SK-N-SH treated with all-trans-retinoic acid at 6 μM for 48 hours (cell line): ENCODE results near the gene COL5A2.
A peak's percentile ranks its signal among the peaks of the same experiment; 100 is the strongest.

Experiments
- ATAC-seq: fragments of 200-7000 bp; cut with Tn5 transposase; 3 replicates; pipeline ENCODE4 v1.9.1; 2020; ENCODE audit warnings: mild to moderate bottlenecking, moderate library complexity
- ARNTL ChIP-seq: fragments of 450-650 bp; formaldehyde crosslinking; IDR thresholded peaks from 2 replicates; pipeline ENCODE4 v1.5.0; 2020; ENCODE audit warnings: low read depth, mild to moderate bottlenecking, moderate library complexity, borderline replicate concordance
- BACH2 ChIP-seq: fragments of 250-450 bp; sonication (Bioruptor Pico); IDR thresholded peaks from 2 replicates; pipeline ENCODE4 v1.9.0; 2021; ENCODE audit warnings: mild to moderate bottlenecking, borderline replicate concordance
- CSDC2 ChIP-seq: fragments of 250-450 bp; sonication (Bioruptor Pico); IDR thresholded peaks from 2 replicates; pipeline ENCODE4 v1.5.0; 2020; ENCODE audit warnings: mild to moderate bottlenecking, moderate library complexity
- ESRRG ChIP-seq: fragments of 250-450 bp; sonication (Bioruptor Pico); IDR thresholded peaks from 2 replicates; pipeline ENCODE4 v1.6.1; 2021; ENCODE audit warnings: mild to moderate bottlenecking
- GLIS3 ChIP-seq: fragments of 250-450 bp; sonication (Bioruptor Pico); IDR thresholded peaks from 2 replicates; pipeline ENCODE4 v1.5.0; 2020; ENCODE audit warnings: mild to moderate bottlenecking, moderate library complexity
- ISL1 ChIP-seq: fragments of 250-450 bp; sonication (Bioruptor Pico); IDR thresholded peaks from 2 replicates; pipeline ENCODE4 v2.1.2; 2022; ENCODE audit warnings: mild to moderate bottlenecking, moderate library complexity
- OSR1 ChIP-seq: fragments of 250-450 bp; sonication (Bioruptor Pico); IDR thresholded peaks from 2 replicates; pipeline ENCODE4 v1.8.0; 2022; ENCODE audit warnings: moderate library complexity, mild to moderate bottlenecking, inconsistent platforms
- PPARA ChIP-seq: fragments of 250-450 bp; sonication (Bioruptor Pico); IDR thresholded peaks from 2 replicates; pipeline ENCODE4 v1.5.0; 2020; ENCODE audit warnings: mild to moderate bottlenecking, borderline replicate concordance
- RARB ChIP-seq: fragments of 250-450 bp; sonication (Bioruptor Pico); IDR thresholded peaks from 2 replicates; pipeline ENCODE4 v1.8.0; 2021; ENCODE audit warnings: mild to moderate bottlenecking, moderate library complexity
- TCF4 ChIP-seq: fragments of 250-450 bp; sonication (Bioruptor Pico); IDR thresholded peaks from 2 replicates; pipeline ENCODE4 v1.8.0; 2021; ENCODE audit warnings: mild to moderate bottlenecking, moderate library complexity, borderline replicate concordance
- TOX ChIP-seq: fragments of 250-450 bp; sonication (Bioruptor Pico); IDR thresholded peaks from 2 replicates; pipeline ENCODE4 v1.8.0; 2021; ENCODE audit warnings: mild to moderate bottlenecking, moderate library complexity, borderline replicate concordance
- ZFP30 ChIP-seq: fragments of 450-650 bp; formaldehyde crosslinking; IDR thresholded peaks from 2 replicates; pipeline ENCODE4 v1.5.0; 2022; ENCODE audit warnings: mild to moderate bottlenecking, moderate library complexity
- ZNF565 ChIP-seq: fragments of 450-650 bp; formaldehyde crosslinking; conservative IDR thresholded peaks from 2 replicates; pipeline ENCODE4 v1.5.0; 2020; ENCODE audit warnings: low read depth, mild to moderate bottlenecking, moderate library complexity
- ZNF70 ChIP-seq: fragments of 450-650 bp; formaldehyde crosslinking; IDR thresholded peaks from 2 replicates; pipeline ENCODE4 v1.5.0; 2020; ENCODE audit warnings: mild to moderate bottlenecking, moderate library complexity
- ZNF8 ChIP-seq: fragments of 450-650 bp; formaldehyde crosslinking; IDR thresholded peaks from 2 replicates; pipeline ENCODE4 v1.5.0; 2020; ENCODE audit warnings: mild to moderate bottlenecking, moderate library complexity
- TF ChIP-seq, protein P1 (sequence below): fragments of 250-450 bp; sonication (Bioruptor Pico); IDR thresholded peaks from 2 replicates; pipeline ENCODE4 v1.5.1; 2021; ENCODE audit warnings: mild to moderate bottlenecking, moderate library complexity
- TF ChIP-seq, protein P2 (sequence below): fragments of 250-450 bp; sonication (Bioruptor Pico); IDR thresholded peaks from 2 replicates; pipeline ENCODE4 v1.5.0; 2020; ENCODE audit warnings: mild to moderate bottlenecking, moderate library complexity
- TF ChIP-seq, protein P3 (sequence below): fragments of 250-450 bp; sonication (Bioruptor Pico); IDR thresholded peaks from 2 replicates; pipeline ENCODE4 v1.5.1; 2020; ENCODE audit warnings: low read depth, mild to moderate bottlenecking, moderate library complexity
- TF ChIP-seq, protein P4 (sequence below): fragments of 250-450 bp; sonication (Bioruptor Pico); IDR thresholded peaks from 2 replicates; pipeline ENCODE4 v1.8.0; 2021; ENCODE audit warnings: low read depth, mild to moderate bottlenecking, moderate library complexity, borderline replicate concordance
- TF ChIP-seq, protein P5 (sequence below): fragments of 250-450 bp; sonication (Bioruptor Pico); IDR thresholded peaks from 2 replicates; pipeline ENCODE4 v1.8.0; 2020; ENCODE audit warnings: mild to moderate bottlenecking, moderate library complexity, borderline replicate concordance

COL5A2 gene

DNA sequence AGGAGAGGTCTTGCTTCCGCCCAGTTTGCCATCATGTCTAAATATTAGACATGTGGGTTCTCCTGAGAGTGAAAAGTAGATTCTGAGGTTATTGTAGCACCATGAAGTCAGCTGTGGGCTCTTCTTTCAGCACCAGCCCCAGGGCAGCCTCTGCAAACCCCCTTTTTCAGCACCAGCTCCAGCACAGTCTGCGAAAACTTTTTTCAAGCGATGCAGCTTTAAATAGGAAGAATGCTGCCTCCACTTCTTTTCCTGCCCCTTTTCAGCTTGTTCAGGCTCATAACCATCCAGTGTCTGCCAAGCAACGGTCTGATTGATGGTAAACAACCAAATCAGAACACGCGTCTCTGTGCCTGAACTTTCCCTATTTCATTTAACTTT lies at the start of gene COL5A2:
TSS of gene COL5A2 (minus strand) at position 192 of the 381 bp plus-strand sequence. CDS start at position 35, 157 bp downstream.
- TF ChIP-seq ZNF70 (no peak), ARNTL (CRISPR knock-in tag) (no peak), RARB (no peak), TOX (CRISPR knock-in tag) (no peak), GLIS3 (CRISPR knock-in tag) (no peak), ESRRG (CRISPR knock-in tag) (no peak), PPARA (CRISPR knock-in tag) (no peak), BACH2 (CRISPR knock-in tag) (no peak), ZNF565 (no peak), ZNF8 (CRISPR knock-in tag) (no peak), ISL1 (CRISPR knock-in tag) (no peak), TCF4 (CRISPR knock-in tag) (no peak), CSDC2 (no peak), OSR1 (no peak), ZFP30 (CRISPR knock-in tag) (no peak)
- TF ChIP-seq, protein P1, sequence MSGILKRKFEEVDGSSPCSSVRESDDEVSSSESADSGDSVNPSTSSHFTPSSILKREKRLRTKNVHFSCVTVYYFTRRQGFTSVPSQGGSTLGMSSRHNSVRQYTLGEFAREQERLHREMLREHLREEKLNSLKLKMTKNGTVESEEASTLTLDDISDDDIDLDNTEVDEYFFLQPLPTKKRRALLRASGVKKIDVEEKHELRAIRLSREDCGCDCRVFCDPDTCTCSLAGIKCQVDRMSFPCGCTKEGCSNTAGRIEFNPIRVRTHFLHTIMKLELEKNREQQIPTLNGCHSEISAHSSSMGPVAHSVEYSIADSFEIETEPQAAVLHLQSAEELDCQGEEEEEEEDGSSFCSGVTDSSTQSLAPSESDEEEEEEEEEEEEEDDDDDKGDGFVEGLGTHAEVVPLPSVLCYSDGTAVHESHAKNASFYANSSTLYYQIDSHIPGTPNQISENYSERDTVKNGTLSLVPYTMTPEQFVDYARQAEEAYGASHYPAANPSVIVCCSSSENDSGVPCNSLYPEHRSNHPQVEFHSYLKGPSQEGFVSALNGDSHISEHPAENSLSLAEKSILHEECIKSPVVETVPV (CRISPR knock-in tag): no peak
- TF ChIP-seq, protein P2, sequence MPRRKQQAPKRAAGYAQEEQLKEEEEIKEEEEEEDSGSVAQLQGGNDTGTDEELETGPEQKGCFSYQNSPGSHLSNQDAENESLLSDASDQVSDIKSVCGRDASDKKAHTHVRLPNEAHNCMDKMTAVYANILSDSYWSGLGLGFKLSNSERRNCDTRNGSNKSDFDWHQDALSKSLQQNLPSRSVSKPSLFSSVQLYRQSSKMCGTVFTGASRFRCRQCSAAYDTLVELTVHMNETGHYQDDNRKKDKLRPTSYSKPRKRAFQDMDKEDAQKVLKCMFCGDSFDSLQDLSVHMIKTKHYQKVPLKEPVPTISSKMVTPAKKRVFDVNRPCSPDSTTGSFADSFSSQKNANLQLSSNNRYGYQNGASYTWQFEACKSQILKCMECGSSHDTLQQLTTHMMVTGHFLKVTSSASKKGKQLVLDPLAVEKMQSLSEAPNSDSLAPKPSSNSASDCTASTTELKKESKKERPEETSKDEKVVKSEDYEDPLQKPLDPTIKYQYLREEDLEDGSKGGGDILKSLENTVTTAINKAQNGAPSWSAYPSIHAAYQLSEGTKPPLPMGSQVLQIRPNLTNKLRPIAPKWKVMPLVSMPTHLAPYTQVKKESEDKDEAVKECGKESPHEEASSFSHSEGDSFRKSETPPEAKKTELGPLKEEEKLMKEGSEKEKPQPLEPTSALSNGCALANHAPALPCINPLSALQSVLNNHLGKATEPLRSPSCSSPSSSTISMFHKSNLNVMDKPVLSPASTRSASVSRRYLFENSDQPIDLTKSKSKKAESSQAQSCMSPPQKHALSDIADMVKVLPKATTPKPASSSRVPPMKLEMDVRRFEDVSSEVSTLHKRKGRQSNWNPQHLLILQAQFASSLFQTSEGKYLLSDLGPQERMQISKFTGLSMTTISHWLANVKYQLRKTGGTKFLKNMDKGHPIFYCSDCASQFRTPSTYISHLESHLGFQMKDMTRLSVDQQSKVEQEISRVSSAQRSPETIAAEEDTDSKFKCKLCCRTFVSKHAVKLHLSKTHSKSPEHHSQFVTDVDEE (CRISPR knock-in tag): no peak
- TF ChIP-seq, protein P3, sequence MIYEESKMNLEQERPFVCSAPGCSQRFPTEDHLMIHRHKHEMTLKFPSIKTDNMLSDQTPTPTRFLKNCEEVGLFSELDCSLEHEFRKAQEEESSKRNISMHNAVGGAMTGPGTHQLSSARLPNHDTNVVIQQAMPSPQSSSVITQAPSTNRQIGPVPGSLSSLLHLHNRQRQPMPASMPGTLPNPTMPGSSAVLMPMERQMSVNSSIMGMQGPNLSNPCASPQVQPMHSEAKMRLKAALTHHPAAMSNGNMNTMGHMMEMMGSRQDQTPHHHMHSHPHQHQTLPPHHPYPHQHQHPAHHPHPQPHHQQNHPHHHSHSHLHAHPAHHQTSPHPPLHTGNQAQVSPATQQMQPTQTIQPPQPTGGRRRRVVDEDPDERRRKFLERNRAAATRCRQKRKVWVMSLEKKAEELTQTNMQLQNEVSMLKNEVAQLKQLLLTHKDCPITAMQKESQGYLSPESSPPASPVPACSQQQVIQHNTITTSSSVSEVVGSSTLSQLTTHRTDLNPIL (CRISPR knock-in tag): no peak
- TF ChIP-seq, protein P4, sequence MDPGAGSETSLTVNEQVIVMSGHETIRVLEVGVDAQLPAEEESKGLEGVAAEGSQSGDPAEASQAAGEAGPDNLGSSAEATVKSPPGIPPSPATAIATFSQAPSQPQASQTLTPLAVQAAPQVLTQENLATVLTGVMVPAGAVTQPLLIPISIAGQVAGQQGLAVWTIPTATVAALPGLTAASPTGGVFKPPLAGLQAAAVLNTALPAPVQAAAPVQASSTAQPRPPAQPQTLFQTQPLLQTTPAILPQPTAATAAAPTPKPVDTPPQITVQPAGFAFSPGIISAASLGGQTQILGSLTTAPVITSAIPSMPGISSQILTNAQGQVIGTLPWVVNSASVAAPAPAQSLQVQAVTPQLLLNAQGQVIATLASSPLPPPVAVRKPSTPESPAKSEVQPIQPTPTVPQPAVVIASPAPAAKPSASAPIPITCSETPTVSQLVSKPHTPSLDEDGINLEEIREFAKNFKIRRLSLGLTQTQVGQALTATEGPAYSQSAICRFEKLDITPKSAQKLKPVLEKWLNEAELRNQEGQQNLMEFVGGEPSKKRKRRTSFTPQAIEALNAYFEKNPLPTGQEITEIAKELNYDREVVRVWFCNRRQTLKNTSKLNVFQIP: no peak
- TF ChIP-seq, all 23 proteins: peak for 0
- peak; percentile 81 for ATAC-seq

DNA sequence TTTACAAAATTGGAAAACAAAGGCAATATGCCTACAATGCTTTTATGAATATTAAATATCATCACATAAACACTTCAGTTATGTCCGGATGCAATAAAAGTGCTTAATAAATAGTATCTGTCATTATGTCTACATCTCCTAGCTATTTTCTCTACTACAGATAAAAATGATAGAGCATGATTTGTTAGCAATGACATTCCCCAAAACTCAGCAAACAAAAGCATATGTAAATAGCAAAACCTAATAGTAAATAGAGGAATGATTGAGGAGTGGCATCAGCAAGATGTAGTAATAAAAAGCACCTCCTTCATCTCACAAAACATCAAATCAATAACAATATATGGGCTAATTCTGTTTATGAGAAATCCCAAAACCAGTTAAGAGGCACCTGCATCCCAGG lies 46.5 kb upstream of the COL5A2 start:
- no peak for ATAC-seq
- no peak for TF ChIP-seq ZNF565
- TF ChIP-seq ARNTL (CRISPR knock-in tag): no peak
- TF ChIP-seq, protein P2 (CRISPR knock-in tag): no peak
- no peak for TF ChIP-seq ESRRG (CRISPR knock-in tag)
- TF ChIP-seq, protein P3 (CRISPR knock-in tag): no peak
- TF ChIP-seq, protein P5, sequence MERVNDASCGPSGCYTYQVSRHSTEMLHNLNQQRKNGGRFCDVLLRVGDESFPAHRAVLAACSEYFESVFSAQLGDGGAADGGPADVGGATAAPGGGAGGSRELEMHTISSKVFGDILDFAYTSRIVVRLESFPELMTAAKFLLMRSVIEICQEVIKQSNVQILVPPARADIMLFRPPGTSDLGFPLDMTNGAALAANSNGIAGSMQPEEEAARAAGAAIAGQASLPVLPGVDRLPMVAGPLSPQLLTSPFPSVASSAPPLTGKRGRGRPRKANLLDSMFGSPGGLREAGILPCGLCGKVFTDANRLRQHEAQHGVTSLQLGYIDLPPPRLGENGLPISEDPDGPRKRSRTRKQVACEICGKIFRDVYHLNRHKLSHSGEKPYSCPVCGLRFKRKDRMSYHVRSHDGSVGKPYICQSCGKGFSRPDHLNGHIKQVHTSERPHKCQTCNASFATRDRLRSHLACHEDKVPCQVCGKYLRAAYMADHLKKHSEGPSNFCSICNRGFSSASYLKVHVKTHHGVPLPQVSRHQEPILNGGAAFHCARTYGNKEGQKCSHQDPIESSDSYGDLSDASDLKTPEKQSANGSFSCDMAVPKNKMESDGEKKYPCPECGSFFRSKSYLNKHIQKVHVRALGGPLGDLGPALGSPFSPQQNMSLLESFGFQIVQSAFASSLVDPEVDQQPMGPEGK (CRISPR knock-in tag): no peak
- no peak for TF ChIP-seq CSDC2
- TF ChIP-seq GLIS3 (CRISPR knock-in tag): no peak
- TF ChIP-seq ZNF8 (CRISPR knock-in tag): no peak
- no peak for TF ChIP-seq ZFP30 (CRISPR knock-in tag)
